Endodermal cell (in vitro differentiated cells): ENCODE results near the gene SIT1. TPM values are rescaled to one million over a fixed set of nuclear protein-coding genes. Genes with fewer than 3 reads are reported as not detected.

Experiments
- DNase-seq: peaks from one replicate; pipeline ENCODE4 v3.0.0-alpha.2; 2017
- H3K27ac ChIP-seq: 2 replicates; pipeline ENCODE4 v1.5.1; 2013; ENCODE audit warnings: mild to moderate bottlenecking, low read depth, low read length, moderate library complexity
- H3K27me3 ChIP-seq: 2 replicates; pipeline ENCODE4 v1.6.1; 2013; ENCODE audit warnings: mild to moderate bottlenecking, low read length, moderate library complexity; ENCODE audit not compliant: insufficient read depth, control insufficient read depth, poor library complexity, severe bottlenecking
- H3K36me3 ChIP-seq: 2 replicates; pipeline ENCODE4 v1.7.0; 2013; ENCODE audit warnings: mild to moderate bottlenecking, low read length, moderate library complexity; ENCODE audit not compliant: control insufficient read depth, insufficient read depth
- H3K4me1 ChIP-seq: one replicate; pipeline ENCODE4 v1.7.0; 2013; ENCODE audit warnings: low read length; ENCODE audit not compliant: control insufficient read depth, insufficient read depth
- H3K4me3 ChIP-seq: 2 replicates; pipeline ENCODE4 v1.5.1; 2013; ENCODE audit warnings: mild to moderate bottlenecking, low read length, moderate library complexity
- H3K9ac ChIP-seq: 2 replicates; pipeline ENCODE4 v1.6.1; 2013; ENCODE audit warnings: mild to moderate bottlenecking, low read length, moderate library complexity; ENCODE audit not compliant: poor library complexity, severe bottlenecking; ENCODE audit errors: extremely low read depth
- H3K9me3 ChIP-seq: 2 replicates; pipeline ENCODE4 v1.6.1; 2013; ENCODE audit warnings: mild to moderate bottlenecking, low read length, moderate library complexity; ENCODE audit not compliant: control insufficient read depth
- H3K27ac Mint-ChIP-seq: 2 replicates; pipeline ENCODE4 v1.8.0; 2020; ENCODE audit warnings: mixed read lengths
- H3K27me3 Mint-ChIP-seq: 2 replicates; pipeline ENCODE4 v1.8.0; 2021; ENCODE audit warnings: mild to moderate bottlenecking, mixed read lengths; ENCODE audit not compliant: insufficient read depth
- H3K36me3 Mint-ChIP-seq: 2 replicates; pipeline ENCODE4 v1.8.0; 2020; ENCODE audit warnings: low read depth, mixed read lengths
- H3K4me1 Mint-ChIP-seq: 2 replicates; pipeline ENCODE4 v1.8.0; 2020; ENCODE audit warnings: mixed read lengths
- H3K4me3 Mint-ChIP-seq: 2 replicates; pipeline ENCODE4 v1.8.0; 2020; ENCODE audit warnings: mild to moderate bottlenecking, moderate library complexity, mixed read lengths
- H3K9me3 Mint-ChIP-seq: 2 replicates; pipeline ENCODE4 v1.8.0; 2020; ENCODE audit warnings: mild to moderate bottlenecking, mixed read lengths
- CTCF ChIP-seq: fragments of 200-600 bp; sonication (generic); conservative IDR thresholded peaks from 2 replicates; pipeline ENCODE4 v1.5.0; 2021; ENCODE audit warnings: antibody characterized with exemption, mild to moderate bottlenecking
- WGBS, 2 experiments: methylation state at CpG; one replicate each; pipeline versions ENCODE4 v1.1.5 to v1.1.7; 2013; ENCODE audit warnings: missing lambda C conversion rate in 2 of 2, mixed read lengths in 1 of 2; ENCODE audit not compliant: insufficient coverage in 1 of 2, insufficient read length in 1 of 2; 5-methylcytosine and 5-hydroxymethylcytosine counted together
- total RNA-seq, 2 donors: library from RNA; stranded (reverse); fragmentation: NEBNext Ultra II Directional in 1 of 2; extraction: Animal tissue kit (Norgen Biotek cat#: 25700) in 1 of 2; gene quantifications; 2 replicates in 1 of 2; 3 replicates in 1 of 2; pipeline ENCODE4 v1.2.1, GENCODE V29; 2021

Gene SIT1
- total RNA-seq, 2 donors from 2014 or later: 0.22 TPM; not detected in 1

GRCh38 chr9:35660966-35661415 is 10.3 kb upstream of the SIT1 start:
- WGBS, 2 experiments: 72 to 74% methylated on average over 8 to 9 of the region's 9 CpGs
- Histone ChIP-seq H3K4me3 (no peak overlapping the region), H3K4me1 (peaks cover 5% of the 10 kb centered on the region), H3K36me3 (peaks cover 26% of the 10 kb centered on the region), H3K9ac (no peak overlapping the region), H3K27me3 (no peaks in the 10 kb centered on the region), H3K9me3 (no peaks in the 10 kb centered on the region), H3K27ac (no peak overlapping the region)
- peaks cover 18% of the 10 kb centered on the region for H3K4me1 Mint-ChIP-seq
- H3K36me3 Mint-ChIP-seq: peaks cover 27% of the 10 kb centered on the region
- H3K4me3 Mint-ChIP-seq: no peak overlapping the region
- no peaks in the 10 kb centered on the region for H3K9me3 Mint-ChIP-seq
- TF ChIP-seq CTCF: peak; percentile 68
- H3K27me3 Mint-ChIP-seq: peaks cover 9% of the 10 kb centered on the region
- DNase-seq: no peak
- H3K27ac Mint-ChIP-seq: peak overlapping the region; percentile 75

GRCh38 chr9:35659340-35659739 is 8.6 kb upstream of the SIT1 start:
- no peaks in the 10 kb centered on the region for H3K9me3 Mint-ChIP-seq
- H3K27me3 Mint-ChIP-seq: peaks cover 12% of the 10 kb centered on the region
- H3K27me3 ChIP-seq: no peaks in the 10 kb centered on the region
- peaks cover 26% of the 10 kb centered on the region for H3K36me3 ChIP-seq
- H3K4me3 ChIP-seq: peak overlapping the region; percentile 83
- H3K9me3 ChIP-seq: no peaks in the 10 kb centered on the region
- peak overlapping the region; percentile 76 for H3K4me3 Mint-ChIP-seq
- no peak overlapping the region for H3K27ac ChIP-seq
- peak overlapping the region; percentile 73 for H3K27ac Mint-ChIP-seq
- 93 to 96% methylated on average over 2 to 3 of the region's 3 CpGs for WGBS, 2 experiments
- TF ChIP-seq CTCF: no peak
- H3K9ac ChIP-seq: peak overlapping the region; percentile 95
- peaks cover 27% of the 10 kb centered on the region for H3K36me3 Mint-ChIP-seq
- peaks cover 17% of the 10 kb centered on the region for H3K4me1 Mint-ChIP-seq
- DNase-seq: no peak
- peaks cover 4% of the 10 kb centered on the region for H3K4me1 ChIP-seq

- Mint-ChIP-seq H3K27ac (peak overlapping the region; percentile 88), H3K36me3 (peaks cover 27% of the 10 kb centered on the region), H3K4me3 (peak overlapping the region; percentile 76), H3K9me3 (no peaks in the 10 kb centered on the region), H3K4me1 (peaks cover 13% of the 10 kb centered on the region), H3K27me3 (peaks cover 12% of the 10 kb centered on the region)
- no peaks in the 10 kb centered on the region for H3K4me1 ChIP-seq
- H3K4me3 ChIP-seq: peak overlapping the region; percentile 83
- no peaks in the 10 kb centered on the region for H3K27me3 ChIP-seq
- WGBS, 2 experiments: 6% methylated on average over 2 of the region's 2 CpGs; no CpG with 5 or more reads in 1 of the 2 experiments
- no peak overlapping the region for H3K27ac ChIP-seq
- H3K9ac ChIP-seq: peak overlapping the region; percentile 95
- no peak for DNase-seq
- H3K36me3 ChIP-seq: peaks cover 26% of the 10 kb centered on the region
- no peaks in the 10 kb centered on the region for H3K9me3 ChIP-seq
- TF ChIP-seq CTCF: no peak
Observed at GRCh38 chr9:35658968-35659220, 8.2 kb upstream of the SIT1 start.
